Natural killer cell (primary cell): ENCODE results near the gene REXO2. TPM values are rescaled to one million over a fixed set of nuclear protein-coding genes. Genes with fewer than 3 reads are reported as not detected.

ENCODE experiments used
- ATAC-seq, 3 donors: fragments of 150-1000 bp in 2 of 3; fragments of 200-7000 bp in 1 of 3; cut with Tn5 transposase; 1 replicate in 1 of 3; 2 replicates in 2 of 3; pipeline ENCODE4 v1.10.0; 2021; ENCODE audit warnings: mild to moderate bottlenecking in 2 of 3, moderate library complexity in 2 of 3
- DNase-seq, 2 donors: peaks; one replicate each; pipeline versions ENCODE4 v3.0.0 to v3.0.0-alpha.2; 2013 to 2021; ENCODE audit warnings: mixed read lengths in 1 of 2
- H3K27ac ChIP-seq: one replicate; pipeline ENCODE4 v1.5.1; 2013; ENCODE audit warnings: mild to moderate bottlenecking, low read length
- H3K27me3 ChIP-seq: one replicate; pipeline ENCODE4 v1.6.1; 2013; ENCODE audit warnings: low read length; ENCODE audit not compliant: control insufficient read depth, insufficient read depth
- H3K36me3 ChIP-seq: one replicate; pipeline ENCODE4 v1.6.1; 2013; ENCODE audit warnings: low read length; ENCODE audit not compliant: control insufficient read depth, insufficient read depth
- H3K4me1 ChIP-seq: one replicate; pipeline ENCODE4 v1.6.1; 2013; ENCODE audit warnings: low read length; ENCODE audit not compliant: control insufficient read depth, insufficient read depth
- H3K4me3 ChIP-seq: one replicate; pipeline ENCODE4 v1.5.1; 2013; ENCODE audit warnings: low read length
- H3K9me3 ChIP-seq: one replicate; pipeline ENCODE4 v1.6.1; 2013; ENCODE audit warnings: low read length; ENCODE audit not compliant: control insufficient read depth, insufficient read depth
- H3K27ac Mint-ChIP-seq, 2 donors: one replicate each; pipeline ENCODE4 v1.8.0; 2022; ENCODE audit warnings: mild to moderate bottlenecking in 2 of 2, mixed read lengths in 2 of 2, moderate library complexity in 1 of 2
- H3K27me3 Mint-ChIP-seq, 2 donors: one replicate each; pipeline ENCODE4 v1.8.0; 2022; ENCODE audit warnings: low read depth in 2 of 2, mixed read lengths in 2 of 2
- H3K36me3 Mint-ChIP-seq: one replicate; pipeline ENCODE4 v1.8.0; 2022; ENCODE audit warnings: mixed read lengths
- H3K4me1 Mint-ChIP-seq, 2 donors: one replicate each; pipeline ENCODE4 v1.8.0; 2022; ENCODE audit warnings: mixed read lengths in 2 of 2
- H3K4me3 Mint-ChIP-seq: one replicate; pipeline ENCODE4 v1.8.0; 2022; ENCODE audit warnings: mild to moderate bottlenecking, moderate library complexity, mixed read lengths
- H3K9me3 Mint-ChIP-seq, 2 donors: one replicate each; pipeline ENCODE4 v1.8.0; 2022; ENCODE audit warnings: mixed read lengths in 2 of 2
- WGBS: methylation state at CpG from one replicate; pipeline ENCODE4 v1.1.7; 2013; ENCODE audit warnings: missing lambda C conversion rate; ENCODE audit not compliant: insufficient coverage; 5-methylcytosine and 5-hydroxymethylcytosine counted together
- intact Hi-C: fragments of 100-400 bp; cut with micrococcal nuclease; formaldehyde crosslinking; loops from one replicate; pipeline ENCODE4 v1.14.2; 2022
- total RNA-seq, 4 donors: library from RNA; stranded (reverse); fragments of 120-200 nt in 1 of 4; gene quantifications; one replicate each; pipeline versions ENCODE4 v1.2.3 to v1.2.4, GENCODE V29; 2013 to 2022
- TF ChIP-seq, protein P1 (sequence below): fragments of 200-600 bp; IDR thresholded peaks from one replicate; pipeline ENCODE4 v1.8.0; 2022; ENCODE audit warnings: antibody characterized with exemption

REXO2 gene
- total RNA-seq, 3 donors from 2014 or later (not counting 1 experiment from before 2014, with no cell fraction given): 21.4 to 32.8 (median 24.7) TPM

DNA sequence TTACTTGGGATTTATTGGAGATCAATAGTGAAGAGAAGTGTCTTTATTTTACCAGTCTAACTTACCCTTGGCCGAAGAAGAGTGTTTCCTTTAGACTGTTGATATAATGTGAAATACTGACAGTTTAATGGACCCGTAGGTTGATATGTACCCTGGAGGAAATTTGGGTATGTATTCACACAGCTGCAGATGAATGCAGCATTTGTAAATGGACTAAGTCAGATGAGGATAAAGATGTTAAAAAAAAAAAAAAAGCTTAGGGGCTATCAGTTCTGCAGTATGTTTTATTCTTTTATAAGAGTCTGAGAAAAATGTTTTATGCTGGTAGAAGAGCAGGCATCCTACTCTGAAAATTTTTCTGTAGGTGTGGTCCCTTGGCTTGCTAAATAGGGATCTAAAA lies 2.7 kb downstream of the REXO2 start:
- H3K36me3 Mint-ChIP-seq: peaks cover 8% of the 10 kb centered on the region
- WGBS: 98% methylated on average over 2 of the region's 2 CpGs
- no peak for DNase-seq
- TF ChIP-seq, protein P1, sequence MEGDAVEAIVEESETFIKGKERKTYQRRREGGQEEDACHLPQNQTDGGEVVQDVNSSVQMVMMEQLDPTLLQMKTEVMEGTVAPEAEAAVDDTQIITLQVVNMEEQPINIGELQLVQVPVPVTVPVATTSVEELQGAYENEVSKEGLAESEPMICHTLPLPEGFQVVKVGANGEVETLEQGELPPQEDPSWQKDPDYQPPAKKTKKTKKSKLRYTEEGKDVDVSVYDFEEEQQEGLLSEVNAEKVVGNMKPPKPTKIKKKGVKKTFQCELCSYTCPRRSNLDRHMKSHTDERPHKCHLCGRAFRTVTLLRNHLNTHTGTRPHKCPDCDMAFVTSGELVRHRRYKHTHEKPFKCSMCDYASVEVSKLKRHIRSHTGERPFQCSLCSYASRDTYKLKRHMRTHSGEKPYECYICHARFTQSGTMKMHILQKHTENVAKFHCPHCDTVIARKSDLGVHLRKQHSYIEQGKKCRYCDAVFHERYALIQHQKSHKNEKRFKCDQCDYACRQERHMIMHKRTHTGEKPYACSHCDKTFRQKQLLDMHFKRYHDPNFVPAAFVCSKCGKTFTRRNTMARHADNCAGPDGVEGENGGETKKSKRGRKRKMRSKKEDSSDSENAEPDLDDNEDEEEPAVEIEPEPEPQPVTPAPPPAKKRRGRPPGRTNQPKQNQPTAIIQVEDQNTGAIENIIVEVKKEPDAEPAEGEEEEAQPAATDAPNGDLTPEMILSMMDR: no peak
- ATAC-seq: no peak
- no peaks in the 10 kb centered on the region for H3K27me3 Mint-ChIP-seq
- H3K4me1 Mint-ChIP-seq: peaks cover 27 to 31% of the 10 kb centered on the region in 2 donors
- Histone ChIP-seq H3K4me3 (no peak overlapping the region), H3K27ac (no peak overlapping the region), H3K4me1 (peaks cover 13% of the 10 kb centered on the region), H3K9me3 (no peaks in the 10 kb centered on the region), H3K36me3 (peaks cover 11% of the 10 kb centered on the region), H3K27me3 (no peaks in the 10 kb centered on the region)
- H3K4me3 Mint-ChIP-seq: no peak overlapping the region
- intact Hi-C loops: loop anchor here (2.0 kb wide), 1 partner anchor 93 kb away; no protein-coding TSS in a partner anchor
- no peaks in the 10 kb centered on the region for H3K9me3 Mint-ChIP-seq
- H3K27ac Mint-ChIP-seq: no peak overlapping the region

- WGBS: no CpG with 5 or more reads among the region's 1 CpG
- Histone ChIP-seq H3K4me1 (peaks cover 13% of the 10 kb centered on the region), H3K36me3 (peaks cover 11% of the 10 kb centered on the region), H3K27ac (no peak overlapping the region), H3K9me3 (no peaks in the 10 kb centered on the region), H3K4me3 (no peak overlapping the region), H3K27me3 (no peaks in the 10 kb centered on the region)
- peaks cover 8% of the 10 kb centered on the region for H3K36me3 Mint-ChIP-seq
- intact Hi-C loops: no loop called here
- no peak overlapping the region for H3K27ac Mint-ChIP-seq
- DNase-seq (no peak), ATAC-seq (no peak)
- no peaks in the 10 kb centered on the region for H3K27me3 Mint-ChIP-seq
- no peak overlapping the region for H3K4me3 Mint-ChIP-seq
- TF ChIP-seq, protein P1: no peak
- no peaks in the 10 kb centered on the region for H3K9me3 Mint-ChIP-seq
- H3K4me1 Mint-ChIP-seq: peaks cover 27 to 31% of the 10 kb centered on the region in 2 donors
These were observed 3.3 kb downstream of the REXO2 start for GRCh38 chr11:114442536-114442935.

DNA sequence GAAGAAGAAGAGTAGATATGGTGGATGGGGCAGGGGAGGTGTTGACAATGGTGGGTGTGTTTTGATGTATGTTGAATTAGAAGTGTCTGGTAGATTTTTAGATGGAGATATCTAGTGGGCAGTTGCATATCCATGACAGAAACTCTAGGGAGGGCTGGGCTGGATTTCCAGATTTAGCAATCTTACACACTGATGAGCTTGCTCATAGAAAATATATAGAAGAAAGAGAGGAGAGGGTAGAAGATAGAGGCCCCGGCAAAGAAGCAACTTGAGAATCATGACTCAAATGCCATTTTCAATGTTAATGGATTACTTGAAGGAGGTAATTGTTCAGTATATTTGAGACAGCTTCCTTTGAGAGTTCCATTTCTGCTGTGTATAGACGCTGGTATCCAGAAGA lies 8.2 kb downstream of the REXO2 start:
- H3K9me3 ChIP-seq: no peaks in the 10 kb centered on the region
- Mint-ChIP-seq H3K4me3 (no peak overlapping the region), H3K27ac (no peak overlapping the region), H3K27me3 (no peaks in the 10 kb centered on the region), H3K4me1 (no peaks in the 10 kb centered on the region), H3K36me3 (peaks cover 15% of the 10 kb centered on the region), H3K9me3 (no peaks in the 10 kb centered on the region)
- no peak overlapping the region for H3K4me3 ChIP-seq
- no peak overlapping the region for H3K27ac ChIP-seq
- no peak for ATAC-seq
- peaks cover 32% of the 10 kb centered on the region for H3K36me3 ChIP-seq
- TF ChIP-seq, protein P1: no peak
- H3K4me1 ChIP-seq: no peaks in the 10 kb centered on the region
- H3K27me3 ChIP-seq: no peaks in the 10 kb centered on the region
- intact Hi-C loops: no loop called here
- no peak for DNase-seq
- WGBS: 83% methylated on average over 2 of the region's 2 CpGs

GRCh38 chr11:114447892-114448291 lies 8.6 kb downstream of the REXO2 start:
- intact Hi-C loops: no loop called here
- no peaks in the 10 kb centered on the region for H3K4me1 Mint-ChIP-seq
- Histone ChIP-seq H3K27me3 (no peaks in the 10 kb centered on the region), H3K4me1 (no peaks in the 10 kb centered on the region), H3K9me3 (no peaks in the 10 kb centered on the region), H3K27ac (no peak overlapping the region), H3K4me3 (no peak overlapping the region), H3K36me3 (peaks cover 32% of the 10 kb centered on the region)
- peaks cover 15% of the 10 kb centered on the region for H3K36me3 Mint-ChIP-seq
- no peak overlapping the region for H3K27ac Mint-ChIP-seq
- H3K9me3 Mint-ChIP-seq: no peaks in the 10 kb centered on the region
- WGBS: 100% methylated on average over 3 of the region's 3 CpGs
- TF ChIP-seq, protein P1: no peak
- no peaks in the 10 kb centered on the region for H3K27me3 Mint-ChIP-seq
- DNase-seq (no peak), ATAC-seq (no peak)
- no peak overlapping the region for H3K4me3 Mint-ChIP-seq
